Cardiac fibroblast (primary cell): ENCODE measurements around the gene CNIH2.

ENCODE experiments used
- DNase-seq, 2 donors: peaks; one replicate each; pipeline versions ENCODE4 v3.0.0 to v3.0.0-alpha.2; 2010; ENCODE audit warnings: low read depth in 2 of 2
- H3K4me3 ChIP-seq, 2 donors: replicated peaks in 1 of 2; 1 replicate in 1 of 2; 2 replicates in 1 of 2; pipeline ENCODE4 v1.5.1; 2011; ENCODE audit warnings: low read depth in 2 of 2, low read length in 2 of 2, mild to moderate bottlenecking in 2 of 2, moderate library complexity in 1 of 2
- CTCF ChIP-seq: IDR thresholded peaks from one replicate; pipeline ENCODE4 v1.5.1; 2011; ENCODE audit warnings: low read depth, mild to moderate bottlenecking, low read length, inconsistent platforms

The CNIH2 gene

GRCh38 chr11:66277471-66278362 lies at the start of gene CNIH2:
TSS of gene CNIH2 (plus strand) at chr11:66278175. CDS start at chr11:66278457, 282 bp downstream.
- H3K4me3 ChIP-seq = peak within 1 kb of the TSS in 1 of 2 donors; percentile 24
- DNase-seq = no peak
- no peak for TF ChIP-seq CTCF

- no peak for DNase-seq
- H3K4me3 ChIP-seq = no peak overlapping the region
- TF ChIP-seq CTCF = no peak
These were observed 49.5 kb upstream of the CNIH2 start for GRCh38 chr11:66228521-66228920.

GRCh38 chr11:66230156-66230555 lies 47.8 kb upstream of the CNIH2 start:
- TF ChIP-seq CTCF = no peak
- DNase-seq = no peak
- H3K4me3 ChIP-seq = no peak overlapping the region

GRCh38 chr11:66230978-66231377 lies 47.0 kb upstream of the CNIH2 start:
- DNase-seq = no peak
- TF ChIP-seq CTCF = no peak
- no peak overlapping the region for H3K4me3 ChIP-seq

GRCh38 chr11:66231561-66231960 lies 46.4 kb upstream of the CNIH2 start:
- H3K4me3 ChIP-seq = no peak overlapping the region
- DNase-seq = no peak
- TF ChIP-seq CTCF = no peak

- TF ChIP-seq CTCF = no peak
- DNase-seq = no peak
- no peak overlapping the region for H3K4me3 ChIP-seq
These were observed 45.2 kb upstream of the CNIH2 start for GRCh38 chr11:66232769-66233168.
